ENCODE data around the gene GPR83.

- TF ChIP-seq EZH2phosphoT487 (IDR thresholded peaks at IDR 0.05; ENCODE audit: low read depth, severe bottlenecking, unreplicated experiment), result no peak
- TF ChIP-seq CTCF (IDR thresholded peaks at IDR 0.05; ENCODE audit: poor library complexity), result no peak
- TF ChIP-seq EZH2 (IDR thresholded peaks at IDR 0.05; ENCODE audit: borderline replicate concordance), result no peak
These were observed 31.8 kb upstream of the GPR83 start for GRCh38 chr11:94433049-94433448.

Data from hepatocyte (in vitro differentiated cells).